H9 (cell line): ENCODE measurements around the gene ALDH1A3. TPM values are rescaled to one million over a fixed set of nuclear protein-coding genes. Genes with fewer than 3 reads are reported as not detected.

Experiments used
- DNase-seq: peaks from one replicate; pipeline ENCODE4 v3.0.0-alpha.2; 2017
- H2AFZ ChIP-seq: one replicate; pipeline ENCODE4 v1.6.1; 2013; ENCODE audit warnings: mild to moderate bottlenecking, low read length, control low read depth, moderate library complexity
- H2AK5ac ChIP-seq: 2 replicates; pipeline ENCODE4 v1.6.1; 2013; ENCODE audit warnings: low read length, control low read depth, mixed read lengths; ENCODE audit not compliant: insufficient read length
- H2BK120ac ChIP-seq: one replicate; pipeline ENCODE4 v1.6.1; 2013; ENCODE audit warnings: low read depth, mild to moderate bottlenecking, low read length, control low read depth, inconsistent platforms; ENCODE audit not compliant: poor library complexity, severe bottlenecking
- H2BK12ac ChIP-seq: 2 replicates; pipeline ENCODE4 v1.6.1; 2013; ENCODE audit warnings: low read length, control low read depth, mixed read lengths, low read depth; ENCODE audit not compliant: insufficient read length
- H2BK15ac ChIP-seq: 2 replicates; pipeline ENCODE4 v1.6.1; 2013; ENCODE audit warnings: low read depth, low read length, control low read depth
- H2BK20ac ChIP-seq: one replicate; pipeline ENCODE4 v1.6.1; 2013; ENCODE audit warnings: low read depth, mild to moderate bottlenecking, low read length, control low read depth, inconsistent platforms; ENCODE audit not compliant: poor library complexity, severe bottlenecking
- H2BK5ac ChIP-seq: 2 replicates; pipeline ENCODE4 v1.6.1; 2013; ENCODE audit warnings: low read length, control low read depth, mixed read lengths; ENCODE audit not compliant: insufficient read length
- H3K14ac ChIP-seq: 2 replicates; pipeline ENCODE4 v1.6.1; 2013; ENCODE audit warnings: low read length, control low read depth; ENCODE audit not compliant: insufficient read depth
- H3K18ac ChIP-seq: 2 replicates; pipeline ENCODE4 v1.6.1; 2013; ENCODE audit warnings: low read depth, mild to moderate bottlenecking, mixed read lengths, low read length, control low read depth; ENCODE audit not compliant: insufficient read length
- H3K23ac ChIP-seq: 2 replicates; pipeline ENCODE4 v1.6.1; 2013; ENCODE audit warnings: low read length, control low read depth, mixed read lengths, low read depth; ENCODE audit not compliant: insufficient read length
- H3K23me2 ChIP-seq: 2 replicates; pipeline ENCODE4 v1.6.1; 2013; ENCODE audit warnings: low read depth, mild to moderate bottlenecking, mixed read lengths, low read length, control low read depth; ENCODE audit not compliant: insufficient read length, poor library complexity, severe bottlenecking
- H3K27ac ChIP-seq: 2 replicates; pipeline ENCODE4 v1.5.1; 2013; ENCODE audit warnings: low read length, control low read depth, mixed read lengths, low read depth; ENCODE audit not compliant: insufficient read length
- H3K27me3 ChIP-seq: 2 replicates; pipeline ENCODE4 v1.6.1; 2013; ENCODE audit warnings: low read length, control low read depth, inconsistent platforms; ENCODE audit not compliant: insufficient read depth
- H3K4ac ChIP-seq: 2 replicates; pipeline ENCODE4 v1.6.1; 2013; ENCODE audit warnings: low read depth, mild to moderate bottlenecking, control low read depth, inconsistent platforms, low read length, moderate library complexity
- H3K4me1 ChIP-seq: 2 replicates; pipeline ENCODE4 v1.6.1; 2013; ENCODE audit warnings: low read length, control low read depth, inconsistent platforms; ENCODE audit not compliant: insufficient read depth
- H3K4me2 ChIP-seq: 2 replicates; pipeline ENCODE4 v1.6.1; 2013; ENCODE audit warnings: low read length, control low read depth, mixed read lengths; ENCODE audit not compliant: insufficient read length, insufficient read depth
- H3K56ac ChIP-seq: 2 replicates; pipeline ENCODE4 v1.6.1; 2013; ENCODE audit warnings: low read depth, mild to moderate bottlenecking, mixed read lengths, low read length, control low read depth; ENCODE audit not compliant: insufficient read length
- H3K79me1 ChIP-seq: 2 replicates; pipeline ENCODE4 v1.6.1; 2013; ENCODE audit warnings: low read depth, mild to moderate bottlenecking, moderate library complexity, low read length, control low read depth, inconsistent platforms; ENCODE audit not compliant: insufficient read depth, poor library complexity, severe bottlenecking
- H3K79me2 ChIP-seq: 2 replicates; pipeline ENCODE4 v1.6.1; 2013; ENCODE audit warnings: low read length, control low read depth, inconsistent platforms; ENCODE audit not compliant: insufficient read depth
- H3K9ac ChIP-seq: 2 replicates; pipeline ENCODE4 v1.6.1; 2013; ENCODE audit warnings: low read length, control low read depth, mixed read lengths; ENCODE audit not compliant: insufficient read length; ENCODE audit errors: extremely low read depth
- H3K9me3 ChIP-seq: one replicate; pipeline ENCODE4 v1.6.1; 2013; ENCODE audit warnings: low read depth, low read length, inconsistent platforms; ENCODE audit not compliant: control insufficient read depth
- H3T11ph ChIP-seq: one replicate; pipeline ENCODE4 v1.6.1; 2013; ENCODE audit warnings: mild to moderate bottlenecking, low read length, control low read depth, inconsistent platforms
- H4K20me1 ChIP-seq: one replicate; pipeline ENCODE4 v1.6.1; 2013; ENCODE audit not compliant: control insufficient read depth, insufficient read length, insufficient read depth
- H4K5ac ChIP-seq: 2 replicates; pipeline ENCODE4 v1.6.1; 2013; ENCODE audit warnings: low read depth, mild to moderate bottlenecking, mixed read lengths, low read length, control low read depth; ENCODE audit not compliant: insufficient read length
- H4K8ac ChIP-seq: replicated peaks from 2 replicates; pipeline ENCODE4 v1.6.1; 2013; ENCODE audit warnings: low read length, control low read depth, mixed read lengths, low read depth; ENCODE audit not compliant: insufficient read length
- H4K91ac ChIP-seq: 2 replicates; pipeline ENCODE4 v1.6.1; 2013; ENCODE audit warnings: low read depth, mild to moderate bottlenecking, moderate library complexity, mixed read lengths, low read length, control low read depth; ENCODE audit not compliant: insufficient read length
- H3K27ac Mint-ChIP-seq, 3 experiments: 2 replicates in 2 of 3; 3 replicates in 1 of 3; pipeline ENCODE4 v1.8.0; 2020 to 2021; ENCODE audit warnings: mixed read lengths in 3 of 3, mild to moderate bottlenecking in 1 of 3, moderate library complexity in 1 of 3
- H3K27me3 Mint-ChIP-seq: 2 replicates; pipeline ENCODE4 v1.8.0; 2021; ENCODE audit warnings: low read depth, mild to moderate bottlenecking, moderate library complexity, mixed read lengths
- H3K36me3 Mint-ChIP-seq, 3 experiments: 2 replicates in 2 of 3; 3 replicates in 1 of 3; pipeline ENCODE4 v1.8.0; 2020 to 2021; ENCODE audit warnings: low read depth in 3 of 3, mixed read lengths in 3 of 3; ENCODE audit not compliant: insufficient read depth in 1 of 3
- H3K4me1 Mint-ChIP-seq, 2 experiments: 2 replicates each; pipeline ENCODE4 v1.8.0; 2020; ENCODE audit warnings: mixed read lengths in 2 of 2
- H3K4me3 Mint-ChIP-seq, 2 experiments: 2 replicates in 1 of 2; 3 replicates in 1 of 2; pipeline ENCODE4 v1.8.0; 2020 to 2021; ENCODE audit warnings: mild to moderate bottlenecking in 2 of 2, mixed read lengths in 2 of 2, moderate library complexity in 1 of 2
- H3K9me3 Mint-ChIP-seq, 2 experiments: 2 replicates in 1 of 2; 3 replicates in 1 of 2; pipeline ENCODE4 v1.8.0; 2020; ENCODE audit warnings: mild to moderate bottlenecking in 2 of 2, mixed read lengths in 2 of 2, moderate library complexity in 1 of 2
- CTCF ChIP-seq: fragments of 200-600 bp; sonication (generic); conservative IDR thresholded peaks from 3 replicates; pipeline ENCODE4 v1.8.0; 2021; ENCODE audit warnings: antibody characterized with exemption, mild to moderate bottlenecking
- WGBS: extraction: QIAGEN DNeasy Blood & Tissue Kit; methylation state at CpG from one replicate; pipeline ENCODE4 v1.1.7; 2013; ENCODE audit warnings: missing lambda C conversion rate, low lambda C conversion rate, mixed read lengths; ENCODE audit not compliant: insufficient read length; ENCODE audit errors: extremely low coverage; 5-methylcytosine and 5-hydroxymethylcytosine counted together
- total RNA-seq: library from RNA; stranded (reverse); gene quantifications from 2 replicates; pipeline ENCODE4 v1.2.1, GENCODE V29; 2021

The ALDH1A3 gene
- total RNA-seq, 1 experiment from 2014 or later: 9.2 TPM

DNA sequence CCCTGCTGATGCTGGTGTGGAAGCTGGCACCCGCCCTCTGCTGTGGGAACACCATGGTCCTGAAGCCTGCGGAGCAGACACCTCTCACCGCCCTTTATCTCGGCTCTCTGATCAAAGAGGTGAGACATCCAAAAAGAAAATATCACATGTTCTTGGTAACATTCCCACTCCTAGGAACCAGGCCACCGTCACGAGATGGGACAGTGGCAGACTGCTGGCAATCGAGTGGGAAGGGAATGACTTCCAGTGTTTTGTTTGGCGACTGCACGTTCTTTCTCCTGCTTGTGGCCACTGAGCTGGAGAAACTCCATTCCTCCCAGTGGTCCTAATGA lies 14.3 kb downstream of the ALDH1A3 start:
- no peaks in the 10 kb centered on the region; the same call in 1 of the 2 replicates for H3K27me3 Mint-ChIP-seq
- Histone ChIP-seq H3T11ph (no peak overlapping the region), H3K23me2 (no peaks in the 10 kb centered on the region), H3K9me3 (no peaks in the 10 kb centered on the region), H3K18ac (no peak overlapping the region), H2BK5ac (no peak overlapping the region), H3K4ac (no peak overlapping the region), H4K8ac (no peak overlapping the region), H2AFZ (no peak overlapping the region), H3K79me1 (no peaks in the 10 kb centered on the region), H2BK120ac (no peak overlapping the region), H3K23ac (no peak overlapping the region), H3K14ac (no peak overlapping the region), H3K27ac (no peak overlapping the region), H4K91ac (no peak overlapping the region), H3K4me1 (no peaks in the 10 kb centered on the region), H4K20me1 (no peaks in the 10 kb centered on the region), H2BK12ac (no peak overlapping the region), H3K9ac (no peak overlapping the region), H2BK20ac (no peak overlapping the region), H3K4me2 (no peak overlapping the region), H2AK5ac (no peak overlapping the region), H3K79me2 (no peaks in the 10 kb centered on the region), H3K56ac (no peak overlapping the region), H3K27me3 (no peaks in the 10 kb centered on the region), H2BK15ac (no peak overlapping the region), H4K5ac (no peak overlapping the region)
- no peak for DNase-seq
- no peaks in the 10 kb centered on the region for H3K9me3 Mint-ChIP-seq
- no peak overlapping the region for H3K27ac Mint-ChIP-seq
- H3K4me1 Mint-ChIP-seq: peaks cover 7 to 17% of the 10 kb centered on the region in 2 experiments; a peak in 3 of 4 replicates
- no CpG with 5 or more reads among the region's 9 CpGs for WGBS
- peaks cover 0 to 12% (median 0%) of the 10 kb centered on the region in 3 experiments; a peak in 2 of 7 replicates for H3K36me3 Mint-ChIP-seq
- H3K4me3 Mint-ChIP-seq: no peak overlapping the region; a peak in 1 of 5 replicates
- TF ChIP-seq CTCF: no peak
